Measurements from ENCODE around the gene PPP2R5A. TPM values are rescaled to one million over a fixed set of nuclear protein-coding genes. Genes with fewer than 3 reads are reported as not detected.
A peak's percentile ranks its signal among the peaks of the same experiment; 100 is the strongest.

Gene PPP2R5A
- total and polyA plus RNA-seq, 8 donors, result 38.4 to 72.6 (median 52.5) TPM

- H3K4me1 ChIP-seq, result peaks cover 0 to 14% (median 12%) of the 10 kb centered on the region in 4 donors
- H3K36me3 ChIP-seq, result no peaks in the 10 kb centered on the region
- intact Hi-C loops (cut with DNase I; ENCODE audit: low total_unique reads), result no loop called here
- 19 to 64% (median 52%) methylated on average over 3 of the region's 3 CpGs for WGBS, 5 donors
- H3K9me3 ChIP-seq, result no peaks in the 10 kb centered on the region
- DNase-seq, result peak in 1 of 2 donors; percentile 41
- H3K27ac ChIP-seq, result peak overlapping the region in 4 of 5 donors; percentile 32 to 56 (median 48)
- TF ChIP-seq CTCF (IDR thresholded peaks at IDR 0.05) (no peak), POLR2AphosphoS5 (IDR thresholded peaks at IDR 0.05) (no peak), EP300 (IDR thresholded peaks at IDR 0.05) (no peak), POLR2A (IDR thresholded peaks at IDR 0.05) (no peak)
- H3K27me3 ChIP-seq, result no peaks in the 10 kb centered on the region
- no peak overlapping the region for H3K4me3 ChIP-seq
These were observed 13.3 kb upstream of the PPP2R5A start for GRCh38 chr1:212271823-212272485.

GRCh38 chr1:212281590-212281989 is 3.6 kb upstream of the PPP2R5A start:
- intact Hi-C loops (cut with DNase I; ENCODE audit: low total_unique reads), result no loop called here

GRCh38 chr1:212283741-212284140 is 1.5 kb upstream of the PPP2R5A start:
- intact Hi-C loops (cut with DNase I; ENCODE audit: low total_unique reads), result no loop called here
- Histone ChIP-seq H3K4me1 (peaks cover 4 to 30% (median 20%) of the 10 kb centered on the region in 4 donors), H3K36me3 (no peaks in the 10 kb centered on the region), H3K9me3 (no peaks in the 10 kb centered on the region), H3K27ac (peak overlapping the region; percentile 64 to 100 (median 99)), H3K27me3 (no peaks in the 10 kb centered on the region), H3K4me3 (peak overlapping the region; percentile 63 to 99 (median 82))
- DNase-seq, result peak in 1 of 2 donors; percentile 43
- TF ChIP-seq CTCF (IDR thresholded peaks at IDR 0.05) (no peak), POLR2AphosphoS5 (IDR thresholded peaks at IDR 0.05) (no peak), POLR2A (IDR thresholded peaks at IDR 0.05) (no peak)
- 30 to 61% (median 47%) methylated on average over 9 of the region's 9 CpGs for WGBS, 5 donors

More at GRCh38 chr1:212281590-212281989, 3.6 kb upstream of the PPP2R5A start:
- H3K27ac ChIP-seq, result no peak overlapping the region
- 60 to 72% (median 63%) methylated on average over 2 of the region's 2 CpGs for WGBS, 5 donors
- no peaks in the 10 kb centered on the region for H3K9me3 ChIP-seq
- DNase-seq, result peak in 1 of 2 donors; percentile 22
- H3K4me3 ChIP-seq, result no peak overlapping the region
- no peaks in the 10 kb centered on the region for H3K27me3 ChIP-seq
- H3K36me3 ChIP-seq, result no peaks in the 10 kb centered on the region
- peaks cover 0 to 11% (median 5%) of the 10 kb centered on the region in 4 donors for H3K4me1 ChIP-seq
- TF ChIP-seq CTCF (IDR thresholded peaks at IDR 0.05) (no peak), POLR2A (IDR thresholded peaks at IDR 0.05) (no peak), EP300 (IDR thresholded peaks at IDR 0.05) (no peak), POLR2AphosphoS5 (IDR thresholded peaks at IDR 0.05) (no peak)

GRCh38 chr1:212284332-212284743 is 872 bp upstream of the PPP2R5A start:
- 5 to 14% (median 6%) methylated on average over 14 of the region's 14 CpGs for WGBS, 5 donors
- Histone ChIP-seq H3K36me3 (no peaks in the 10 kb centered on the region), H3K9me3 (no peaks in the 10 kb centered on the region), H3K27me3 (no peaks in the 10 kb centered on the region), H3K27ac (peak overlapping the region; percentile 95 to 100 (median 99)), H3K4me1 (peaks cover 4 to 36% (median 26%) of the 10 kb centered on the region in 4 donors), H3K4me3 (peak overlapping the region; percentile 63 to 99 (median 82))
- DNase-seq, result no peak
- no peak for TF ChIP-seq CTCF (IDR thresholded peaks at IDR 0.05)
- no peak for TF ChIP-seq POLR2A (IDR thresholded peaks at IDR 0.05)
- TF ChIP-seq POLR2AphosphoS5 (IDR thresholded peaks at IDR 0.05), result no peak
- no peak for TF ChIP-seq EP300 (IDR thresholded peaks at IDR 0.05)
- intact Hi-C loops (cut with DNase I; ENCODE audit: low total_unique reads), result no loop called here
